H54 (cell line): ENCODE data around the gene TRERF1.

Experiments
- DNase-seq: peaks from one replicate; pipeline ENCODE4 v3.0.0; 2011; ENCODE audit warnings: low spot score, mixed read lengths; ENCODE audit not compliant: insufficient read length
- FAIRE-seq: peaks from 3 replicates; lab custom pipeline; 2011; peaks lifted over from hg19 to GRCh38; lab: Jason Lieb, UNC
- POLR2A ChIP-seq: IDR thresholded peaks from 2 replicates; pipeline ENCODE4 v1.6.1; 2011; ENCODE audit warnings: low read depth, mild to moderate bottlenecking, low read length

TRERF1 gene

DNA sequence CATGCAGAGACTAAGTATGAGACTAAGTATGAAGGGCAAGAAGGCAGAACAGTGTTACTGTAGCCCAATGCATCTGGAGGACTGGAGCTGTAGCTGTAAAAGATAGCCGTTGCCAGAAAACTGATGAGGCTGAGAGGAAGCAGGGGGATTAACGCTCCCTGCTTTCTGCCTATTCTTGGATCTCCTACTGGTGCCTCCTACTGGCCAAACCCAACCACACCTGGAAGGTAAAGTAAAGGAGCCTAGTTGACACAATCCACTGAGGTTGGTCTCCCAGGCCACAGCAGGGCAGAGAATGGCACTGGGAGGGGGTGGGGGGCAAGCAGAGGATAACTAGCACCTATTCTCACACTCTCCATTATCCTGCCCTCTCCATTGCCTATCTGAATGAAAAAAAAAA lies 129.1 kb downstream of the TRERF1 start:
- FAIRE-seq (no peak), DNase-seq (no peak)
- TF ChIP-seq POLR2A = no peak

DNA sequence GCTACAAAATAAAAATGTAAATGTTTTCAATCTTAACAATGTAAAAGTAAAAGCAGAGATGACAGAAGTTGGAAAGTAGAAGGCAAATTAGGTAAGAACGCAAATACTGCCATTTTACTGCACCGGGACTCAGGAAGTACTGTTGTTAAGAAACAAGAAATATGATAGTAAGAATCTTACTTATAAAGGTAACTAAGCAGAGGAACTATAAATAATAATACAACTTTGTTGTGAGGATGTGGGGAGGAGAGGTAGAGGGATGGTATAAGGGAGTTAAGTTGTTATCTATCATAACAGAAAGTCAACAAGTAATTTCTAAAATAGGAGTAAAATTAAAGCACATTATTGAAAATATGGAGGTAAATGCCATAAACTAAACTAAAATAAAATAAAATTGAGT lies 129.8 kb downstream of the TRERF1 start:
- no peak for DNase-seq
- FAIRE-seq = no peak
- TF ChIP-seq POLR2A = no peak

DNA sequence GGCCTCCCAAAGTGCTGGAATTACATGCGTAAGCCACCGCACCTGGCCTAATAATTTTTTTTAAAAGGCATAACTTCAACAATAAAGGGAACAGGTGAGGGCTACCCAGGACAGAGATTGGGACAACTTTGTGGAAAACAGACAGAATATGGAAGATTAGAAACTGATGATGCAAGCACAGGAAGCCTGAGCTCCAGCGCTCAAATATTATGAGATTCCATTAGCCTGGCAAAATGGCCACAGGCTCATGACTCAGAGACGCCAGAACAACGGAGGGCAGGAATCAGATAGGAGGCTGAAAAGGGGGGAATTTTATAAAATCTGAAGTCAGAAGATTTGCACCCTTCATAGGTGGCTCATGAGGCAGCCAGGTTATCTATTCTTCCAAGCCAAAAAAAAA lies 131.0 kb downstream of the TRERF1 start:
- DNase-seq = no peak
- no peak for TF ChIP-seq POLR2A
- no peak for FAIRE-seq

DNA sequence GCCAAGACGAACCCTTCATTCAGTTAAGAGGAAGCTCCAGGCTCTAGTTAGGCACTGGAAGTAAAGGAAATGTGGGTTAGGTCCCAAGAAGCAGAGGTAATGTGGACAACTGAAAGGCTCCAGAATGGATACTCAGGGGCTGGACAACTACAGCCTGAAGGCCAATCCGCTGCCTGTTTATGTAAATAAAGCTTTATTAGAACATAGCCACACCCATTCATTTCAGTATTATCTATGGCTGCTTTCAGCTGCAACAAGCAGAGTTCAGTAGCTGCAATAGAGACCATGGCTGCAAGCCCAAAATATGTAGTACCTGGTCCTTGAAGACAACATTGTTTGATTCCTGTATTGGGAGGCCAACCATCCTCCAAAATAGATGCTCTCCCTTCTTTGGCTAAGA lies 133.2 kb downstream of the TRERF1 start:
- no peak for TF ChIP-seq POLR2A
- FAIRE-seq = no peak
- no peak for DNase-seq

DNA sequence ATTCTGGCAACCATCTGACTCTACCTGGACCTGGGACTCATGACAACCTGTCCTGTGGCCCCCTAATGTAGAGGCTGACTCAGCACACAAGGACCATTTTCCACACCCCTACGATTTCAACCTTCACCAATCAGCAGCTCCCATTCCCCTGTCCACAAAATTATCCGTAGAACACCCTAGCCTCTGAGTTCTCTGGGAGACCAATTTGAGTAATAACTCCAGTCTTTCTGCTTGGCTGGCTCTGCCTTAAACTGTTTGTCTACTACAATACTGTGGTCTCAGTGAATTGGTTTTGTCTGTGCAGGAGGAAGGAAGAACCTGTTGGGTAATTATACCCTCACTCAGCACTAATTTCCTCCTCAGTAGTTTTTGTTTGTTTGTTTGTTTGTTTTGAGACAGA lies 134.7 kb downstream of the TRERF1 start:
- no peak for TF ChIP-seq POLR2A

DNA sequence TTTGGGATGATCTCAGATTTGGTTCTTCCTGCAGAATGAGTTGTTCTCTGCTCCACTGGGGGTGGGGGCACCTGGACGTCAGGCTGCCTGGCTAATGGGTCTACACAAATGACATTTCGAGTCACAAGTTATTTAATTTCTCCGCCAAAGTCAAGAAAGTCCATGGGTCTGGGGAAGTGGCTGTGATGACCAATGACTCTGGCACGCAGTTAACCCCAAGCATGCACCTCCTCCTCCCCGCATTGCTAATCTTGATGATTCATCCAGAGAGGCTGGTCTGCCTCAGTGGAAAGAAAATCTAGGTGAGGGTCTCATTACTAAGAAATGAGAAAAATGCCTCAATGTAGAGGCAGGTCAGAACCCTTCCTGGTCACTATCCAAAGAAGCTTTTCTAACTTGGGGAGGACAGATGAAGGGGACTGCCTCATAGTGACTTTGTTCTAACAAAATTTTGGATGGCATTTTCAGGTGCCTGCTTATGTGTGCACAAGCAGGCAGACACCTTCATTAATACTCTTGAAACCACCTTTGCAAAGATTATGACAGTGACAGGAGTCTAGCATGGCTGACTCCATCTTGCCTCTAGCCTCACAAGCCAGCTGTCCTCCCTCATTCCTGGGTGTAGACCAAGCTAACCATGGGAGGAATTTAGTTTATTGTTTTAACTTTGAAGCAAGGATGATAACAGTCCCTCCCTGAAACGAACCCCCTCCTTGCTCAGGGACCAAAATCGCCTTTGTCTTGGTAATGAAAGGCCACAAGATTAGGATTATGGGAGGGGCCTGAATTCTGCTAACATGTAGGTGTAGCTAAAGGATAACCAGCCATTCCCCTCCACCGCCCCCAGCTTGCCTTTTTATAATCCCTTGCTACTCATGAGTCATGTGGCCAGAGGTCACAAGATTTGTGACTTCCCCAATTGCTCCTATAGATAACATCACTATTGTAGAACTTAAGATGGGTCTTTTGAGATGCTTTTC lies 135.4 kb downstream of the TRERF1 start:
- FAIRE-seq = peak; percentile 76
- DNase-seq = peak; percentile 73

More for the DNA sequence above, 134.7 kb downstream of the TRERF1 start:
- DNase-seq (no peak), FAIRE-seq (no peak)

DNA sequence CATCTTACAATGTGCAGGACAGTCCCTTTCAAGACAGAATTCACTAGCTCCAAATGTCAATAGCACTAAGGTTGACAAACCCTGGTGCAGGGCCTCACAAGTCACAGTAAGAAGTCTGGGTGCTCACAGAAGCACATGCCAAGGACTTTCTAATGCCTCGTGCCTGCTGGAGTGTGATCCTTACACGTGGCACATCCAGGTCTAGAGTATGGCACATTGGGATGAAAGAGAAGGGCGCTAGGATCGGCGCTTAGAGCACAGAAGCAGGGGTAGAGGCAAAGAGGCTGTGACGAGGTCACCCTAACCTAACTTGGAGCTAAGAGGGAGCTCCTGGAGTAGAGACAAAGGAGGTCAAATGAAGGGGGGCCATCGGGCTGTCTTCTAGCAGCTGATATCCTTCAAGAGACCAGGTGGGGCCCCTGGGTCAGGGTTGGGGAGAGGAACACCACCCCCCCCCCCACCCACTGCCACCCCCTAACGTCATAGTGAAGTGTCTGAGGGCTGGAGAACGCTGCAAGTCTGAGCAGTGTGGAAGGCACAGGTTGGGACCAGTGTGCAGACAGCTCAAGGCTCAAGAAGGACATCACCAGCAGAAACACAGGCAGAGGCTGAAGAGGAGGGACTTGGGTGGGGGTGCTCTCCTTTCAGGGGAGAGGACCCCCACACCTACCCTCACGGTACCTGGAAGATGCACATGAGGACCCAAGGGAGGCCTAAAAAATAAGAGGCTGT lies 136.3 kb downstream of the TRERF1 start:
- no peak for FAIRE-seq
- no peak for DNase-seq
- no peak for TF ChIP-seq POLR2A

More for the DNA sequence above, 135.4 kb downstream of the TRERF1 start:
- TF ChIP-seq POLR2A = no peak

DNA sequence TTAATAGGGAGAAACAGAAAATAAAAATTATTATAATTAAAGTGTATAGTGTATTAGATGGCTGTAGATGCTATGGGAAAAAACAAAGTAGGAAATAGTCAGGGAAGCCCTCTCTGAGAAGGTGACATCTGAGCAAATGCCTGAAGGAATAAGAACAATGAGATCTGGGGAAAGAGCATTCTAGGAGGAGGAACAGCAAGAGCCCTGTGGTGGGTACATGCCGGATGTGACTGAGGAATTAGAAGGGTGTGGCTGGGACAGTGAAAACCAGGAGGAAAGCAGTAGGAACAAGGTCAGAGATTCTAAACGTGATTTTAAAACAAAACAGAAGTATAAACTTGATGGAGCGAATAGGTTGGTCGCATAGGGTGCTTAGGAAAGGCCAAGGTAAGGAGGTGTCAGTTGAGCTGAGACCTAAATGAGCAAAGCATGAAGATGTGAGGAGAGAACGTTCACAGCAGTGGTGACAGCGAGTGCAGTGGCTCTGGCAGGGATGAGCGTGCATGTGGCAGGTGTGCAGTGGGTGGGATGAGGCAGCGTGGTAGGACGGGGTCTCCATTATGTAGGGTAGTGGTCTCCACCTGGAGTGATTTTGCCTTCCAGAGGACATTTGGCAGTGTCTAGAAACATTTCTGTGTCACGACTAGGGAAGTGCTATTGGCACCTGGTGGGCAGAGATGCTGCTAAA lies 137.0 kb downstream of the TRERF1 start:
- DNase-seq = no peak
- no peak for TF ChIP-seq POLR2A
- no peak for FAIRE-seq

DNA sequence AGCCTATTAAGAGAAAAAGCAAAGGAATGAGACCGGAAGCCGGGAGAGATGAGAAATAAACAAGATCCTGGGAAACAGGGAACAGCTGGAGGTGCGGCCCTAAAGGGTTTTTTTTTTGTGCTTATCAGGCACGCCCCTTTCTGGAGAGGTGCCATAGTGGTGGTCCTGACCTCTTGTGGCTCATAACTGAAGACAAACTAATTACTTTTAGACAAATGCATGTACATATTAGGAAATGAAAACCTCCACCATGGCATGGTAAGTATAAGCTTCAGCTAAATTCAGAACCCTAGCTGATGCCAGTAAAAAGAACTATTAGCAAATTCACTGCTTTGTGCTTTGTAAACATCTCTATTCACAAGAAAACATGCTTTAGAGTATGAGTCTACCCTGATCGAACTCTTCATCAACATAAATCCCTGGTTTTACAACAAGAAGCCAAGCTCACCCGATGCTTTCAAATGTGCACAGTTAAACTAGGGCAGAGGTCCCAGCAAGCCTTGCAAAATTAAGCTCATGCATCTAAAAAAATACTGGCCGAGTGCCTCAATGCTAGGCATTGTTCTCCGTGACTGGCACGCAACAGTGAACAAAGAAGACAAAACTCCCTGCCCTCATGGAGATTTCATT lies 137.7 kb downstream of the TRERF1 start:
- no peak for FAIRE-seq
- no peak for TF ChIP-seq POLR2A
- no peak for DNase-seq

DNA sequence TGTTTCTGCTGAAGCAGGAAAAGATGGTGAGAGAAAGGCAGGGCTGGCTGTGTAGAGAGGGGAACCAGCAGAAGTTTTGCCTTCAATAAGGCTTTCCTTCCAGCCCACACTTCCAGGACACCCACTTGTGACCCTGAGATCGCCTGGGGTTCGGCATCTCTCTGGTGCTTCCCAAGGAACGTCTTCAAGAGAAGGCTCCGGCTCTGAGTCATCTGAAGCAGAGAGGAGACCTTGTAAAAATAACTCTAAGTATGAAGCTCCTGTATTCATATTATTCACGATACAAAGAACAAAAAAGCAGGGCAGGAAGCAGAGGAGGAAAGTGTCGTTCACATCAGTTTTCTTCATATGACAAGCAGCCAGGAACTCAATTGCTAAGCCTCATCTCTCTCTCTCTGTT lies 138.7 kb downstream of the TRERF1 start:
- FAIRE-seq (no peak), DNase-seq (no peak)
- no peak for TF ChIP-seq POLR2A

DNA sequence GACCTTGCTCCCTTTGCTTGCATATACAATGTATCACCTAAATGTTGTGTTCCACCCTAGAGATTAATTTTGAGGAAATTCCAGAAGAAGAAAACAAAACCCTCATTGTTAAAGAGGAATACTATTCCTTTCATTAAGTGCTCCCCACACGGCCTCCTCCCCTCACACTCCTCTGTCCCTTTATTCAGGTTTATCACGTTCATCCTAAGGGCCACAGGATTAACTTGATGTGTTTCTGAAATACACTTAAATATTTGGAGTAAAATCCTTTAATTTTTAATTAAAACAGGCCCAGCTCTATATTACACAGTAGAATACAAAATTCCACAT lies 144.6 kb downstream of the TRERF1 start:
- no peak for FAIRE-seq
- DNase-seq = no peak
- no peak for TF ChIP-seq POLR2A

DNA sequence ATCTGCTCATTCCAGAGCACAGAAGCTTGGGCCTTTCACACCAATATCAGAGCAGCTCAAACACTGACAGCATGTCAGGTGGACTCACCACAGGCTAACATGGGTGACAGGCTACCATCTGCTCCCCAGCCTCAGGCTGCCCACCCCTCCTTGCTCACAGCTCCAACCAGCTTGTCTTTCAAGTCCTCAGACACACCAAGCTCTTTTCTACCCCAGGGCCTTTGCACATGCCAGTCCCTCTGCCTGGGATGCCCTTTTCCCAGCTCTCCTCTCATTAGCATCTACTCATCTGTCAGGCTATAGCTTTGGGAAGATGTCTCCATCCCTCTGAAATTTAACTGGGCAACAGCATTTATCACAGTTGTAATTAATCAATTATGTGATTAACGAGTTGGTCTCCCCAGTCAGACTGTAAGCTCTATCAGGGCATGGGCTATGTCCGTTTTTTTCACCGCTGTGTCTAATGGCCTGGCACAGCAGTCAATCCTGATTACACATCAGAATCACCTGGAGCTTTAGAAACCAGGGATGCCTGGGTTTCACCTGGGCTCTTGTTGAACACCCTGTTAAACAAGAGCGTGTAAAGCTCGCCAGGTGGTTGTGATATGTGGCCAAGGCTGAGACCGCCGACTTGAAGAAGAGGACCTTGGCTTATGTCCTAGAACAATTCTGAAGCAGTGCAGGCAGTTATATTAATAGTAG lies 145.1 kb downstream of the TRERF1 start:
- DNase-seq = no peak
- TF ChIP-seq POLR2A = no peak
- no peak for FAIRE-seq

DNA sequence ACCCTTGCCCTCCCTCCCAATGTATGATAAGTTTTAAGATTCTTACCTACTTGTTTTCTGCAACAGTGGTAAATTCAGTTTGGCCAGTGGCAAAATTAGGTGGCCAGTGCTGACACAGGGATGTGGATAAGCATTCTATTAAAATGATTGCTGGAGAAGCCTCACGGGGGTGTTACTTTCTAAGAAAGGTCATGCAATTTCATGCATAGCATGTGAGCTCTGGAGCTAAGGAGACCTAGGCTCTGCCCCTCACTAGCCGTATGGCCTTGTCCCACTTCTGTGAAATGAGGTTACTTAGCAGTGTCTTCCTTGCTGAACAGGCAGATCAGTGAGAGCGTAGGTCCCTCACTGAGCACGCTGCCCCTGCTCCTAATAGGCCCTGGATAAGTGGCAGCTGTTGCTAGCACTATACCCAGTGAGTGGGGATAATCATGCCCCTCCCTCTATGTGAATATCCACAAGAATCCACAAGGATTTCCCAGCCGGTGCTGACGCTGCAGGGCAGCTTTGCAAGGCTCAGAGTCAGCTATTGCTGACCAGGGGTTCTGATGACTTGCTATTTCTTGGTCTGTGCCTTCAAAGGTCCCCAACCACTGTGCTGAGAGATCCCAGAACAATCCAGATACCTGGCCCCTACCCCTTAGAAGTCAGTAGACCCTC lies 147.5 kb downstream of the TRERF1 start:
- DNase-seq = no peak
- TF ChIP-seq POLR2A = no peak
- FAIRE-seq = no peak
